PC-9 (cell line): ENCODE measurements around the gene ZNF362. TPM values are rescaled to one million over a fixed set of nuclear protein-coding genes. Genes with fewer than 3 reads are reported as not detected.

Experiments
- BruUV-seq: library from RNA; stranded (reverse); fragments of 400-500 nt; replicated peaks from 2 replicates; lab custom pipeline; 2021; lab: Mats Ljungman, UMichigan
- CTCF ChIA-PET: fragments of 300-600 bp; sonication (Branson Sonifier 250); formaldehyde crosslinking; loops from one replicate; lab custom pipeline; 2022; ENCODE audit warnings: antibody characterized with exemption; lab: Charles Lee
- POLR2A ChIA-PET: fragments of 300-600 bp; sonication (Branson Sonifier 250); formaldehyde crosslinking; loops from one replicate; lab custom pipeline; 2022; ENCODE audit warnings: antibody characterized with exemption; ENCODE audit not compliant: unreplicated experiment; lab: Charles Lee
- DNase-seq, 2 experiments: peaks; one replicate each; pipeline versions ENCODE4 v3.0.0 to v3.0.0-alpha.2; 2015 to 2022; ENCODE audit warnings: mixed read lengths in 1 of 2
- H2AFZ ChIP-seq: fragments of 200-600 bp; sonication (generic); 2 replicates; pipeline ENCODE4 v1.8.1; 2017; ENCODE audit warnings: antibody characterized with exemption
- H3F3A ChIP-seq: fragments of 200-600 bp; sonication (generic); 2 replicates; pipeline ENCODE4 v1.8.1; 2017; ENCODE audit warnings: antibody characterized with exemption, mild to moderate bottlenecking, low read depth; ENCODE audit not compliant: insufficient read depth
- H3K27ac ChIP-seq: fragments of 200-600 bp; sonication (generic); 2 replicates; pipeline ENCODE4 v1.6.1; 2016; ENCODE audit warnings: mixed run types
- H3K27me3 ChIP-seq: fragments of 200-600 bp; sonication (generic); 2 replicates; pipeline ENCODE4 v1.6.1; 2016; ENCODE audit warnings: low read depth, mixed run types; ENCODE audit not compliant: insufficient read depth
- H3K36me3 ChIP-seq: fragments of 200-600 bp; sonication (generic); 2 replicates; pipeline ENCODE4 v1.6.1; 2016; ENCODE audit warnings: low read depth, mixed run types
- H3K4me1 ChIP-seq: fragments of 200-600 bp; sonication (generic); replicated peaks from 2 replicates; pipeline ENCODE4 v1.6.1; 2016; ENCODE audit warnings: mixed run types; ENCODE audit not compliant: insufficient read depth
- H3K4me2 ChIP-seq: fragments of 200-600 bp; sonication (generic); 2 replicates; pipeline ENCODE4 v1.6.1; 2017; ENCODE audit warnings: mixed run types
- H3K4me3 ChIP-seq: fragments of 200-600 bp; sonication (generic); 2 replicates; pipeline ENCODE4 v1.6.1; 2016; ENCODE audit warnings: mixed run types
- H3K79me2 ChIP-seq: fragments of 200-600 bp; sonication (generic); 2 replicates; pipeline ENCODE4 v1.6.1; 2017; ENCODE audit warnings: low read depth, mixed run types
- H3K9me2 ChIP-seq: fragments of 200-600 bp; sonication (generic); 2 replicates; pipeline ENCODE4 v1.8.1; 2017; ENCODE audit warnings: mild to moderate bottlenecking; ENCODE audit not compliant: insufficient read depth
- H3K9me3 ChIP-seq: fragments of 200-600 bp; sonication (generic); 2 replicates; pipeline ENCODE4 v1.8.1; 2016; ENCODE audit warnings: low read depth; ENCODE audit not compliant: insufficient read depth
- H4K20me1 ChIP-seq: fragments of 200-600 bp; sonication (generic); 2 replicates; pipeline ENCODE4 v1.8.1; 2017; ENCODE audit not compliant: insufficient read depth
- EZH2 ChIP-seq: fragments of 200-600 bp; sonication (generic); IDR thresholded peaks from 2 replicates; pipeline ENCODE4 v1.8.0; 2017; ENCODE audit warnings: antibody characterized with exemption, low read depth
- intact Hi-C: fragments of 100-400 bp; cut with micrococcal nuclease; formaldehyde crosslinking; loops from one replicate; pipeline ENCODE4 v1.10.0; 2022; ENCODE audit not compliant: unreplicated experiment
- total RNA-seq: library from RNA; stranded (reverse); gene quantifications from 2 replicates; pipeline ENCODE4 v1.2.3, GENCODE V29; 2021
- TF ChIP-seq, protein P1 (sequence below): fragments of 200-600 bp; sonication (generic); conservative IDR thresholded peaks from 2 replicates; pipeline ENCODE4 v1.6.1; 2017; ENCODE audit warnings: mixed run types, antibody characterized with exemption, mild to moderate bottlenecking, moderate library complexity

The ZNF362 gene
- total RNA-seq, 1 experiment from 2014 or later = 33.1 TPM

DNA sequence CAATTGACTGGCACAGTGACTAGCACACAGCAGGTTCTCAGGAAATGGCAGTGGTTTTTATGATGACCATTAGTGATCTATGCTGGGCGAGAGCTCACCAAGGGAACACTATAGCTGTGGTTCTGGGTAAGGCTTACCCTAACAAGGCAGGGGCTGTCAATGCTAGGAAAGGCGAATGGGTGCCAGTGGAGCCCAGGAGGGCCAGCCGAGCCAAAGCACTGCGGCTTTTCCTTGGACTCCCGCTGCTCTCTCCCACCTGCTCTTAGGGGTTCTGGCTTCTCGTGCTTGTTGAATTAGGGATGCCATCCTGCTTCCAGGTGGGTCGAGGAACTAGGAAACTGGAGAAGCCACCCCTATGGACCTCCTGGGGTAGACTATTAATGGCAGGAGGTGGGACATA, 74.6 kb downstream of the ZNF362 start:
- H3K4me1 ChIP-seq = 0 out of 2 replicates have a peak, but pooled peaks cover 4% of the 10 kb centered on the region
- H2AFZ ChIP-seq = no peak overlapping the region
- DNase-seq = no peak
- H3K27ac ChIP-seq = no peak overlapping the region
- no peak overlapping the region for H3K4me3 ChIP-seq
- TF ChIP-seq, protein P1, sequence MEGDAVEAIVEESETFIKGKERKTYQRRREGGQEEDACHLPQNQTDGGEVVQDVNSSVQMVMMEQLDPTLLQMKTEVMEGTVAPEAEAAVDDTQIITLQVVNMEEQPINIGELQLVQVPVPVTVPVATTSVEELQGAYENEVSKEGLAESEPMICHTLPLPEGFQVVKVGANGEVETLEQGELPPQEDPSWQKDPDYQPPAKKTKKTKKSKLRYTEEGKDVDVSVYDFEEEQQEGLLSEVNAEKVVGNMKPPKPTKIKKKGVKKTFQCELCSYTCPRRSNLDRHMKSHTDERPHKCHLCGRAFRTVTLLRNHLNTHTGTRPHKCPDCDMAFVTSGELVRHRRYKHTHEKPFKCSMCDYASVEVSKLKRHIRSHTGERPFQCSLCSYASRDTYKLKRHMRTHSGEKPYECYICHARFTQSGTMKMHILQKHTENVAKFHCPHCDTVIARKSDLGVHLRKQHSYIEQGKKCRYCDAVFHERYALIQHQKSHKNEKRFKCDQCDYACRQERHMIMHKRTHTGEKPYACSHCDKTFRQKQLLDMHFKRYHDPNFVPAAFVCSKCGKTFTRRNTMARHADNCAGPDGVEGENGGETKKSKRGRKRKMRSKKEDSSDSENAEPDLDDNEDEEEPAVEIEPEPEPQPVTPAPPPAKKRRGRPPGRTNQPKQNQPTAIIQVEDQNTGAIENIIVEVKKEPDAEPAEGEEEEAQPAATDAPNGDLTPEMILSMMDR = no peak
- TF ChIP-seq EZH2 = no peak
- peaks cover 40% of the 10 kb centered on the region for H3K79me2 ChIP-seq
- peaks cover 81% of the 10 kb centered on the region for H3K36me3 ChIP-seq
- ChIA-PET POLR2A (no interaction called here), CTCF (no interaction called here)
- intact Hi-C loops = no loop called here
- H3K9me2 ChIP-seq = no peaks in the 10 kb centered on the region
- H4K20me1 ChIP-seq = peaks cover 73% of the 10 kb centered on the region
- no peaks in the 10 kb centered on the region for H3K27me3 ChIP-seq
- no peak overlapping the region for H3K4me2 ChIP-seq
- H3K9me3 ChIP-seq = no peaks in the 10 kb centered on the region
- BruUV-seq = no TSS peak
- peaks cover 47% of the 10 kb centered on the region for H3F3A ChIP-seq

DNA sequence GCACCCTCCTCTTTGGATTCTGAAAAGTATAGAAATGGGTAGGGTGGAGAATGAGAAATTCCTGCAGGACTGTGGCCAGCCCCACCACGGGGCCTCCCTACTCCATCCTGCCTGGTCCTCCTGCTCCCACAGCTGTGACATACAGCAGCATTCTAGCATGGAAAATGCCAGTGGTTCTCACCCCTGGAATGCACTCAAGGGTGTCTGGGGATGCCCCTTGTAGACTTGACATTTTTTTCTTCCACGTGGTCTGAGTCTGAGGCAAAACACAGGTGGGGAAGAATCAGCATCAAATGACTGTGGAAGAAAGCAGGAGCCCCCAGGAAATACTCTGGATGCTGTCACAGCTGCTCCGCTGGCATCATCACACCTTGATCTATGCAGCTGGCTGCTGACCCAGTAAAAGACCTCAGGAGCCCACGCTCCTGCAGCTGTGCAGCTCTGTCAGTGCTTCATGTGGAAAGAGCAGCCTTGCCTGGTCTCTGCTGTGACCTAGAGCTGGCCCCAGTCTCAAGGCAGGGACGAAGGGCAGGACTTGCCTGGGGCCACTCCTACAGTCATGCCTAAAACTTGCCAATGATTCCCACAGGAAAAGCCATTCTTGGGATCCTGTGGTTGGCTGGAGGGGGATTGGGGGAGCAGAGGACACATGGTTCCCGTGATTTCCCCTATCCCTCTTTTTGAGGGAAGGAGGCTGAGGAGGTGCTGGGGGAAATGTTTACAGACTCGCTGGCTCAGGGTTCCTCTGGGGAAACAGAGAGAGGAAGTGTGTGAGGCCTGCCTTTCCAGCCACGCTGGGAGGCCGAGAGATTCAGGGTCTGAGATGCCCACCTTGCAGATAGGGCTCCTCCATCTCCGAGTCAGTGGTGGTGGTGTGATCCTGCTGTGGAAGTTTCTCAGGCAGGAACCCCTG, 75.4 kb downstream of the ZNF362 start:
- DNase-seq = no peak
- H4K20me1 ChIP-seq = peaks cover 73% of the 10 kb centered on the region
- H3K4me3 ChIP-seq = no peak overlapping the region
- peaks cover 48% of the 10 kb centered on the region for H3F3A ChIP-seq
- no peak overlapping the region for H3K27ac ChIP-seq
- H2AFZ ChIP-seq = no peak overlapping the region
- 0 out of 2 replicates have a peak, but pooled peaks cover 4% of the 10 kb centered on the region for H3K4me1 ChIP-seq
- no peaks in the 10 kb centered on the region for H3K9me2 ChIP-seq
- H3K9me3 ChIP-seq = no peaks in the 10 kb centered on the region
- no peaks in the 10 kb centered on the region for H3K27me3 ChIP-seq
- no peak for TF ChIP-seq EZH2
- TF ChIP-seq, protein P1 = no peak
- BruUV-seq = no TSS peak
- no peak overlapping the region for H3K4me2 ChIP-seq
- peaks cover 75% of the 10 kb centered on the region for H3K36me3 ChIP-seq
- intact Hi-C loops = no loop called here
- peaks cover 48% of the 10 kb centered on the region for H3K79me2 ChIP-seq
- ChIA-PET CTCF (no interaction called here), POLR2A (no interaction called here)

DNA sequence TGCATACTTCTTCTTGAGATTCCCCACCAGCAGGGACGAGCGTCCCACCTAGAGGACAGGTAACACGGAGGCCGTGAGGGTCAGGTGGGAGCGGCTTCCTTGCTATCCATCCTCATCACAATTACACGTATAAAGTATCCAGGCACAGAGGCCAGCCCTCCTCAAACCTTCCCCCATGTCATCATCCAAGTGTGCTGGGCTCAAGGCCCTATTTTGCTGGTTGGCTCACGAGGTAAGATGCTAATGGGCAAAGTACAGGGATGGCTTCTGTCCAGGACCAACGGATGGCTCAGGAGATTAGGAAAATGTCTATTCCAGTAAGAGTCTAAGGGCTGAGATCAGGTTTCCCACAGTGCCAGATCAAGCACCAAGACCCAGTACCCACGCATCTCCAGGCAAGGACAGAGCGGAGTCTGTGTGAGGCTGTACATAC, 76.1 kb downstream of the ZNF362 start:
- no peaks in the 10 kb centered on the region for H3K27me3 ChIP-seq
- ChIA-PET POLR2A (no interaction called here), CTCF (interaction anchor here (0.5 kb wide), 1 partner anchor 856 kb away, joined by 7 read pairs; no protein-coding TSS in a partner anchor)
- H3K4me3 ChIP-seq = no peak overlapping the region
- intact Hi-C loops = no loop called here
- no peaks in the 10 kb centered on the region for H3K9me3 ChIP-seq
- no TSS peak for BruUV-seq
- H3K36me3 ChIP-seq = peaks cover 71% of the 10 kb centered on the region
- peaks cover 48% of the 10 kb centered on the region for H3F3A ChIP-seq
- H3K9me2 ChIP-seq = no peaks in the 10 kb centered on the region
- H4K20me1 ChIP-seq = peaks cover 79% of the 10 kb centered on the region
- peaks cover 55% of the 10 kb centered on the region for H3K79me2 ChIP-seq
- no peak overlapping the region for H2AFZ ChIP-seq
- TF ChIP-seq EZH2 = no peak
- TF ChIP-seq, protein P1 = no peak
- no peak overlapping the region for H3K4me2 ChIP-seq
- no peak overlapping the region for H3K27ac ChIP-seq
- 0 out of 2 replicates have a peak, but pooled peaks cover 4% of the 10 kb centered on the region for H3K4me1 ChIP-seq
- DNase-seq = no peak
